T-cell (primary cell): ENCODE data around the gene PLPPR3. TPM values are rescaled to one million over a fixed set of nuclear protein-coding genes. Genes with fewer than 3 reads are reported as not detected.

Experiments used
- ATAC-seq, 4 experiments: fragments of 200-7000 bp in 3 of 4; fragments of 150-1000 bp in 1 of 4; cut with Tn5 transposase; replicated peaks in 1 of 4; 1 replicate in 3 of 4; 2 replicates in 1 of 4; pipeline ENCODE4 v1.10.0; 2021; ENCODE audit warnings: moderate library complexity in 3 of 4, mild to moderate bottlenecking in 2 of 4, moderate number of reproducible peaks in 1 of 4
- CTCF ChIA-PET, 2 donors: fragments of 300-600 bp; sonication (Branson Sonifier 250); formaldehyde crosslinking; loops; one replicate each; lab custom pipeline; 2022; ENCODE audit warnings: antibody characterized with exemption in 2 of 2; lab: Charles Lee
- POLR2A ChIA-PET, 2 donors: fragments of 300-600 bp; sonication (Branson Sonifier 250); formaldehyde crosslinking; loops; one replicate each; lab custom pipeline; 2022; ENCODE audit warnings: antibody characterized with exemption in 2 of 2; lab: Charles Lee
- DNase-seq, 35 experiments: peaks; one replicate each; pipeline versions ENCODE4 v3.0.0 to v3.0.0-alpha.2; 2013 to 2023
- H3K27ac ChIP-seq: one replicate; pipeline ENCODE4 v1.5.1; 2013; ENCODE audit warnings: low read length
- H3K27me3 ChIP-seq, 2 experiments: replicated peaks in 1 of 2; 1 replicate in 1 of 2; 2 replicates in 1 of 2; pipeline versions ENCODE4 v1.6.1 to v1.7.0; 2013; ENCODE audit warnings: low read length in 1 of 2, mixed read lengths in 1 of 2; ENCODE audit not compliant: control insufficient read depth in 2 of 2, insufficient read depth in 2 of 2; ENCODE audit errors: extremely low read depth in 1 of 2
- H3K36me3 ChIP-seq, 2 donors: 1 replicate in 1 of 2; 2 replicates in 1 of 2; pipeline versions ENCODE4 v1.6.1 to v1.7.0; 2013; ENCODE audit warnings: low read length in 1 of 2; ENCODE audit not compliant: control insufficient read depth in 2 of 2, insufficient read depth in 1 of 2; ENCODE audit errors: extremely low read depth in 1 of 2
- H3K4me1 ChIP-seq, 2 experiments: 1 replicate in 1 of 2; 2 replicates in 1 of 2; pipeline versions ENCODE4 v1.6.1 to v1.7.0; 2013; ENCODE audit warnings: low read length in 2 of 2, mixed read lengths in 1 of 2; ENCODE audit not compliant: insufficient read depth in 2 of 2, control insufficient read depth in 1 of 2; ENCODE audit errors: extremely low read depth in 1 of 2
- H3K4me3 ChIP-seq, 2 donors: 1 replicate in 1 of 2; 2 replicates in 1 of 2; pipeline versions ENCODE4 v1.5.1 to v1.7.0; 2013; ENCODE audit warnings: mild to moderate bottlenecking in 2 of 2, low read length in 1 of 2, moderate library complexity in 1 of 2; ENCODE audit not compliant: control insufficient read depth in 1 of 2; ENCODE audit errors: extremely low read depth in 1 of 2
- H3K9me3 ChIP-seq: 2 replicates; pipeline ENCODE4 v1.7.0; 2013
- H3K27ac Mint-ChIP-seq, 2 donors: one replicate each; pipeline ENCODE4 v1.8.0; 2020 to 2021; ENCODE audit warnings: mild to moderate bottlenecking in 2 of 2, mixed read lengths in 2 of 2
- H3K27me3 Mint-ChIP-seq, 2 donors: one replicate each; pipeline ENCODE4 v1.8.0; 2021 to 2022; ENCODE audit warnings: mixed read lengths in 2 of 2
- H3K36me3 Mint-ChIP-seq: one replicate; pipeline ENCODE4 v1.8.0; 2021; ENCODE audit warnings: mixed read lengths
- H3K4me1 Mint-ChIP-seq, 3 donors: one replicate each; pipeline ENCODE4 v1.8.0; 2020 to 2022; ENCODE audit warnings: mixed read lengths in 3 of 3, mild to moderate bottlenecking in 1 of 3
- H3K4me3 Mint-ChIP-seq, 3 donors: one replicate each; pipeline ENCODE4 v1.8.0; 2020 to 2022; ENCODE audit warnings: mild to moderate bottlenecking in 3 of 3, mixed read lengths in 3 of 3, moderate library complexity in 3 of 3
- H3K9me3 Mint-ChIP-seq, 3 donors: one replicate each; pipeline ENCODE4 v1.8.0; 2020 to 2022; ENCODE audit warnings: mixed read lengths in 3 of 3
- WGBS: methylation state at CpG from one replicate; pipeline ENCODE4 v1.1.5; 2013; ENCODE audit warnings: missing lambda C conversion rate; ENCODE audit not compliant: insufficient coverage; 5-methylcytosine and 5-hydroxymethylcytosine counted together
- total RNA-seq, 35 experiments: library from RNA in 6 of 35; stranded (reverse) in 6 of 35; fragments of 120-200 nt in 1 of 35; gene quantifications; one replicate each; pipeline versions ENCODE4 v1.2.1 to v1.2.4 and lab custom pipeline; 2013 to 2026

Gene PLPPR3
- total RNA-seq, 5 donors from 2014 or later (not counting 1 experiment from before 2014, with no cell fraction given): 0.22 to 0.36 (median 0.26) TPM; not detected in 2

DNA sequence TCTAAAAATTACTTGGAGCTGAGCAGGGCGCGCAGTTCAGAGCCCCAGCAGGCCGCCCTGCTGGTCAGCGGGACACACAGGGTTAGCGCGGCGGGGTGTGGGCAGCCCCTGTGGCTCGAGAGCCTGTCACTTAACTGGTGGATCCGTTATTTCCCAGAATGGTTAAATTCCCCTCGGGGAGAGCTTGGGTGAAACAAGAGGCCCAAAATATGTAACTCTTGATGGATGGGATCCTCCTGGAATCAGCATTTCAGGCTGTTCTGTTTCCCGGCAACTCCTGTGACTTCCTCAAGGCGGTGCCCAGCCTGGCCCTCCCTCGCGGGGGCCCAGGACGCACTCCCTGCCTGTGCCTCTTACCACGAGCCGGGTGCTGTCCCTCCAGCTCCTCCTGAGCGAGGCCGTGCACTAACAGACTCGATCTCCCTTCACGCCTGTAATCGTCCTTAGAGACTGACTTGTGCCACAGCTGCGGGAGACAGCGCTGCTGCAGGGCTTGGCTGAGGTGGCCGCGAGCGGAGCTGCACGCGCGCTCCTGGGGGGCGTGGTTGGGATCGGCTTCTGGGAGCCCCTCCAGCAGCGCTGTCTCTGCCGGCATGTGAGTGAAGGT lies 14.8 kb downstream of the PLPPR3 start:
- peaks cover 17 to 35% (median 27%) of the 10 kb centered on the region in 3 donors for H3K4me1 Mint-ChIP-seq
- H3K36me3 ChIP-seq: peaks cover 77 to 91% of the 10 kb centered on the region in 2 donors
- DNase-seq (no peak), ATAC-seq (no peak)
- ChIA-PET CTCF (no interaction called here), POLR2A (no interaction called here)
- no peak overlapping the region for H3K4me3 ChIP-seq
- no peaks in the 10 kb centered on the region for H3K27me3 Mint-ChIP-seq
- peak overlapping the region in 1 of 3 donors; percentile 10 for H3K4me3 Mint-ChIP-seq
- H3K27me3 ChIP-seq: no peaks in the 10 kb centered on the region
- H3K27ac Mint-ChIP-seq: peak overlapping the region; percentile 22 to 63
- no peaks in the 10 kb centered on the region for H3K9me3 ChIP-seq
- peaks cover 7 to 22% of the 10 kb centered on the region in 2 experiments for H3K4me1 ChIP-seq
- no peaks in the 10 kb centered on the region for H3K9me3 Mint-ChIP-seq
- H3K27ac ChIP-seq: no peak overlapping the region
- 94% methylated on average over 20 of the region's 34 CpGs for WGBS
- H3K36me3 Mint-ChIP-seq: peaks cover 27% of the 10 kb centered on the region

DNA sequence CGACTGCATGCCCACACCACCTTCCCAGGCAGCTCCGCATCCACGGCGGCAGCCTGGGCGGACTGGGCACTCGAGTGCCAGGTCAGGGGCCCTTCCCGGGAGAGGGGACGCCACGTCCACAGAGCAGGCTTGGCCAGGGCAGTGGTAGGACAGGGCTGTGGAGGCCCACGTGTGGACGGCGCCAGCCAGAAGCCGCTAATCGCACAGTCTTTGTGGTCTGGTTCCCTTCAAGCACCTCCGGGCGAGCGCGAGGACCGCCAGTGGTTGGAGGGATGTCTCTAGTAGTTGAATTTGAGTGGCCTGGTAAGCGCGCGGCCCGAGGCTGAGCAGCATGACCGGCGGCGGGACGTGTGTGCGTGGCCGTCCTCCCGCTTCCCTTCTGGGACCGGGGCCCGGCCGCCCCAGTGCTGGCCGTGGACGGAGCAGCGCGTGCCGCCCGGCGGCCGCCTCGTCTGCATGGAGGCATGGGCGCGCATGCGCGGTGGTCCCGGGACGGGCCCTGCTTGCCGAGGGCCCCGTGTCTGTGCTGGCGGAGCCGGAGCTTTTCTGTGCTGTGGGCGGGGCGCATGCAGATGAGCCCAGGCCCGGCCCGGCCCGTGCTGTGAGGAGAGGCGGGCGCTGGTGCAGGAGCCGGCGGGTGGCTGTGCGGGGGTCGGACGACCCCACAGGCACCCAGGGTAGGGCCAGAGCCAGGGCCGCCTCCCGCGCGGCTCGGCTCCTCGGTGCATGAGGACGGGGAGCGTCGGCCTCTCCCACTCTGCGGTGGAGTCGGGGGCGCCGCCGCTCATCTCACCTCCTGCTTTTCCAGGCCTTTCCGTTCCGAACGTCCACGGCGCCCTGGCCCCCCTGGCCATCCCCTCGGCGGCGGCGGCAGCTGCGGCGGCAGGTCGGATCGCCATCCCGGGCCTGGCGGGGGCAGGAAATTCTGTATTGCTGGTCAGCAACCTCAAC lies 15.9 kb downstream of the PLPPR3 start:
- POLR2A ChIA-PET: no interaction called here
- Histone ChIP-seq H3K27ac (no peak overlapping the region), H3K4me3 (no peak overlapping the region), H3K4me1 (peaks cover 17 to 33% of the 10 kb centered on the region in 2 experiments), H3K36me3 (peaks cover 66 to 84% of the 10 kb centered on the region in 2 donors), H3K9me3 (no peaks in the 10 kb centered on the region), H3K27me3 (no peaks in the 10 kb centered on the region)
- Mint-ChIP-seq H3K36me3 (peaks cover 27% of the 10 kb centered on the region), H3K27me3 (no peaks in the 10 kb centered on the region), H3K4me1 (peaks cover 28 to 45% (median 37%) of the 10 kb centered on the region in 3 donors), H3K9me3 (no peaks in the 10 kb centered on the region), H3K4me3 (no peak overlapping the region), H3K27ac (no peak overlapping the region)
- peak in 1 of 4 experiments; percentile 11 for ATAC-seq
- CTCF ChIA-PET: no interaction called here
- WGBS: 94% methylated on average over 73 of the region's 93 CpGs
- peak in 1 of 35 experiments; percentile 1 for DNase-seq

DNA sequence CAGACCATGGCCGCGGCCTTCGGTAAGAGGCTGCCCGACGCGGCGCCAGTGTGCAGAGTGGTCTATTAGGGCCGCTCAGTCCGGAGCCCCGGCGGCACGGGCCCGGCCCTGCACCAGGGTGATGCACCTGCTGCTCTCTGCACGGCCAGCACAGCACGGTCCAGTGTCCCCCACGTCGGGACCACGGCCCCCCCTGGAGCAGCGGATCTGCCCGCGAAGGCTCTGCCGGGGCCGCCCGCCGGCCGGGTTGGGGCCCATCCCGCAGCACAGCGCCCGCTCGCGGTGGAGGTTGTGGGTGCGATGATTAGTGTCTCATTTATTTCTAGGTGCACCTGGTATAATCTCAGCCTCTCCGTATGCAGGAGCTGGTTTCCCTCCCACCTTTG lies 16.6 kb downstream of the PLPPR3 start:
- no peak for ATAC-seq
- H3K4me3 ChIP-seq: no peak overlapping the region
- peaks cover 61 to 81% of the 10 kb centered on the region in 2 donors for H3K36me3 ChIP-seq
- no peaks in the 10 kb centered on the region for H3K27me3 ChIP-seq
- no peak overlapping the region for H3K27ac Mint-ChIP-seq
- POLR2A ChIA-PET: no interaction called here
- DNase-seq: no peak
- H3K9me3 Mint-ChIP-seq: no peaks in the 10 kb centered on the region
- H3K36me3 Mint-ChIP-seq: peaks cover 27% of the 10 kb centered on the region
- no peaks in the 10 kb centered on the region for H3K27me3 Mint-ChIP-seq
- CTCF ChIA-PET: no interaction called here
- peaks cover 35 to 52% (median 43%) of the 10 kb centered on the region in 3 donors for H3K4me1 Mint-ChIP-seq
- H3K27ac ChIP-seq: no peak overlapping the region
- H3K4me1 ChIP-seq: peaks cover 21 to 40% of the 10 kb centered on the region in 2 experiments
- no peaks in the 10 kb centered on the region for H3K9me3 ChIP-seq
- WGBS: 93% methylated on average over 28 of the region's 33 CpGs
- H3K4me3 Mint-ChIP-seq: no peak overlapping the region

DNA sequence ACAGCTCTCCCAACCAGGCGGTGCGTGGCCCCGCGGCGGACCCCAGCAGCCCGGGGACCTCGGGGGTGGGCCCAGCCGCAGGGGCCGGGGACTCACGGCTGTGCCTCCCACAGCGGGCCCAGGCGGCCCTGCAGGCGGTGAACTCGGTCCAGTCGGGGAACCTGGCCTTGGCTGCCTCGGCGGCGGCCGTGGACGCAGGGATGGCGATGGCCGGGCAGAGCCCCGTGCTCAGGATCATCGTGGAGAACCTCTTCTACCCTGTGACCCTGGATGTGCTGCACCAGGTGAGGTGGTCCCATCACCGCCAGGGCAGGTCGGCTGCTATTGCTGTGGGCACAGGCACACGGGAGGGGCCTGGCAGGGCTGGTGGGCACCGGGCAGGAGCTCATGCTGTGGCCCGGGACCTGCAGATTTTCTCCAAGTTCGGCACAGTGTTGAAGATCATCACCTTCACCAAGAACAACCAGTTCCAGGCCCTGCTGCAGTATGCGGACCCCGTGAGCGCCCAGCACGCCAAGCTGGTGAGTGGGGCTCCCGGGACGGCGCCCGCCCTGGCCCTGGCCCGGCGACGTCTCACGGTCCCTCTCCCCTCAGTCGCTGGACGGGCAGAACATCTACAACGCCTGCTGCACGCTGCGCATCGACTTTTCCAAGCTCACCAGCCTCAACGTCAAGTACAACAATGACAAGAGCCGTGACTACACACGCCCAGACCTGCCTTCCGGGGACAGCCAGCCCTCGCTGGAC lies 17.2 kb downstream of the PLPPR3 start:
- no peak overlapping the region for H3K4me3 Mint-ChIP-seq
- no peak overlapping the region for H3K27ac ChIP-seq
- peaks cover 21 to 46% of the 10 kb centered on the region in 2 experiments for H3K4me1 ChIP-seq
- peaks cover 41 to 58% (median 49%) of the 10 kb centered on the region in 3 donors for H3K4me1 Mint-ChIP-seq
- no peak overlapping the region for H3K27ac Mint-ChIP-seq
- no peaks in the 10 kb centered on the region for H3K9me3 ChIP-seq
- H3K36me3 Mint-ChIP-seq: peaks cover 27% of the 10 kb centered on the region
- DNase-seq (peak in 1 of 35 experiments; percentile 1), ATAC-seq (no peak)
- H3K27me3 ChIP-seq: no peaks in the 10 kb centered on the region
- WGBS: 93% methylated on average over 49 of the region's 53 CpGs
- H3K4me3 ChIP-seq: no peak overlapping the region
- CTCF ChIA-PET: no interaction called here
- POLR2A ChIA-PET: no interaction called here
- no peaks in the 10 kb centered on the region for H3K27me3 Mint-ChIP-seq
- H3K9me3 Mint-ChIP-seq: no peaks in the 10 kb centered on the region
- H3K36me3 ChIP-seq: peaks cover 56 to 77% of the 10 kb centered on the region in 2 donors

DNA sequence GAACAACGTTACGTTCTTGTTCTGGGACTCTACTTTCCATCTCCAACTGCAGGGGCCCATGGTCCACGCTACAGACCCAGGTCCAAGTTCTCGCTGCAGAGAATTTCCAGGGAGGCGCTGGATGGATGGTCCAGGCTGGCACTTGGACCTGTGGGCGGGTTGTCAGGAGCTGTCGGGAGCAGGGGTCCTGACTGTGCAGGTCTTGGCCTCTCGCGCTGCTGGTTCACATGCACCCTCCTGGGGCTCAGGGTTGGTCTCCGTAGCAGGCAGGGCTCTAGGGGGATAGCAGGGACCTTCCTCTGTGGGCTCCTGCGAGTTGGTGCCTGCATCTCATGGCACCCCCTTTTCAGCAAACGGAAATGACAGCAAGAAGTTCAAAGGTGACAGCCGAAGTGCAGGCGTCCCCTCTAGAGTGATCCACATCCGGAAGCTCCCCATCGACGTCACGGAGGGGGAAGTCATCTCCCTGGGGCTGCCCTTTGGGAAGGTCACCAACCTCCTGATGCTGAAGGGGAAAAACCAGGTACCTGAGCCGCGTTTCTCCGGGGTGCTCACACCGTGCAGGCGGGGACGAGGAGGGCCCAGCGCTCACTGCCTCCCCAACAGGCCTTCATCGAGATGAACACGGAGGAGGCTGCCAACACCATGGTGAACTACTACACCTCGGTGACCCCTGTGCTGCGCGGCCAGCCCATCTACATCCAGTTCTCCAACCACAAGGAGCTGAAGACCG lies 17.9 kb downstream of the PLPPR3 start:
- Histone ChIP-seq H3K27ac (no peak overlapping the region), H3K36me3 (peaks cover 53 to 73% of the 10 kb centered on the region in 2 donors), H3K4me1 (peaks cover 25 to 53% of the 10 kb centered on the region in 2 experiments), H3K9me3 (no peaks in the 10 kb centered on the region), H3K4me3 (no peak overlapping the region), H3K27me3 (no peaks in the 10 kb centered on the region)
- ATAC-seq (no peak), DNase-seq (peak in 1 of 35 experiments; percentile 11)
- peak overlapping the region in 2 of 3 donors; percentile 9 to 30 for H3K4me3 Mint-ChIP-seq
- CTCF ChIA-PET: no interaction called here
- no peaks in the 10 kb centered on the region for H3K27me3 Mint-ChIP-seq
- POLR2A ChIA-PET: no interaction called here
- 79% methylated on average over 29 of the region's 31 CpGs for WGBS
- peaks cover 27% of the 10 kb centered on the region for H3K36me3 Mint-ChIP-seq
- peaks cover 48 to 64% (median 56%) of the 10 kb centered on the region in 3 donors for H3K4me1 Mint-ChIP-seq
- H3K9me3 Mint-ChIP-seq: no peaks in the 10 kb centered on the region
- peak overlapping the region in 1 of 2 donors; percentile 34 for H3K27ac Mint-ChIP-seq
